Right ventricle myocardium inferior (tissue), 1 donor: ENCODE results near the gene COL4A2. TPM values are rescaled to one million over a fixed set of nuclear protein-coding genes. Genes with fewer than 3 reads are reported as not detected.
A peak's percentile ranks its signal among the peaks of the same experiment; 100 is the strongest.

Experiments used
- ATAC-seq: fragments of 200-7000 bp; cut with Tn5 transposase; one replicate; pipeline ENCODE4 v1.9.1; 2020; ENCODE audit warnings: mild to moderate bottlenecking, moderate library complexity
- DNase-seq: peaks from one replicate; pipeline ENCODE4 v3.0.0; 2021; ENCODE audit errors: missing footprints
- intact Hi-C: fragments of 100-400 bp; cut with DNase I; formaldehyde crosslinking; loops from one replicate; pipeline ENCODE4 v1.11.0; 2022
- total RNA-seq: library from RNA; stranded (reverse); fragmentation: NEBNext Ultra II Directional; extraction: Animal tissue kit (Norgen Biotek cat#: 25700); gene quantifications from one replicate; pipeline ENCODE4 v1.2.1, GENCODE V29; 2021
- donor health status: DM: no; HTN: yes; CAD: no; lungs with severe emphysema.

Gene COL4A2
- total RNA-seq, 1 donor from 2014 or later = 126 TPM

- ATAC-seq (no peak), DNase-seq (no peak)
- intact Hi-C loops = no loop called here
Measured at GRCh38 chr13:110301606-110302553, 5.2 kb upstream of the COL4A2 start.

- DNase-seq (no peak), ATAC-seq (no peak)
- intact Hi-C loops = no loop called here
Measured at GRCh38 chr13:110302997-110303396, 4.1 kb upstream of the COL4A2 start.

- DNase-seq (no peak), ATAC-seq (no peak)
- intact Hi-C loops = loop anchor here (2.0 kb wide), 1 partner anchor 81 kb away; no protein-coding TSS in a partner anchor
Measured at GRCh38 chr13:110303644-110304043, 3.4 kb upstream of the COL4A2 start.

GRCh38 chr13:110304256-110304655 lies 2.8 kb upstream of the COL4A2 start:
- intact Hi-C loops = loop anchor here (2.0 kb wide), 1 partner anchor 81 kb away; no protein-coding TSS in a partner anchor
- ATAC-seq (no peak), DNase-seq (no peak)

- intact Hi-C loops = loop anchor here (2.0 to 5.0 kb wide), 3 partner anchors 37 to 82 kb away; no protein-coding TSS in a partner anchor
- DNase-seq (no peak), ATAC-seq (no peak)
Measured at GRCh38 chr13:110305001-110305400, 2.1 kb upstream of the COL4A2 start.

DNA sequence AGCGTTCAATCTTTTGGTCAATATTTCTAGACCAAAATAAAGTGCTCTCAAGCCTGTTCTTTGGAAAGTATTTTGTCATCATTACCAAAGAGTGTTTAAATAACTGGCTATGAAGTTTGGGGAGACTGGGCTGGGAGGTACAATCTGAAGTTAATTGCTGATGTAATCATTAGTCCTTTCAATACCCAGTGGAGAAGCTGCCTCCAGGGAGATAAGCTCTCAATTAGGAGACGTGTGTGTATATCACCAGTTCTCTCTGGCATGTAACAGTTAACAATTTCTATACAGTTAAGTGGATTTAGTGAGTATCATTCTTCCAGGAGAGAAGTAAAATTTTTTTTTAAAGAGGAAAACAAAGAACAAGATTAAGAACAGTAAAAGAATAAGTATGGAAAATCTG lies 1.5 kb upstream of the COL4A2 start:
- intact Hi-C loops = loop anchor here (2.0 to 5.0 kb wide), 3 partner anchors 37 to 83 kb away; no protein-coding TSS in a partner anchor
- ATAC-seq (no peak), DNase-seq (no peak)

GRCh38 chr13:110305949-110306339 lies 1.1 kb upstream of the COL4A2 start:
- ATAC-seq (no peak), DNase-seq (no peak)
- intact Hi-C loops = loop anchor here (2.0 to 5.0 kb wide), 3 partner anchors 36 to 83 kb away; no protein-coding TSS in a partner anchor

- intact Hi-C loops = loop anchor here (5.0 kb wide), 2 partner anchors 36 to 39 kb away; no protein-coding TSS in a partner anchor
- ATAC-seq = no peak
- DNase-seq = no peak
Measured at GRCh38 chr13:110306340-110306959, 634 bp upstream of the COL4A2 start.

DNA sequence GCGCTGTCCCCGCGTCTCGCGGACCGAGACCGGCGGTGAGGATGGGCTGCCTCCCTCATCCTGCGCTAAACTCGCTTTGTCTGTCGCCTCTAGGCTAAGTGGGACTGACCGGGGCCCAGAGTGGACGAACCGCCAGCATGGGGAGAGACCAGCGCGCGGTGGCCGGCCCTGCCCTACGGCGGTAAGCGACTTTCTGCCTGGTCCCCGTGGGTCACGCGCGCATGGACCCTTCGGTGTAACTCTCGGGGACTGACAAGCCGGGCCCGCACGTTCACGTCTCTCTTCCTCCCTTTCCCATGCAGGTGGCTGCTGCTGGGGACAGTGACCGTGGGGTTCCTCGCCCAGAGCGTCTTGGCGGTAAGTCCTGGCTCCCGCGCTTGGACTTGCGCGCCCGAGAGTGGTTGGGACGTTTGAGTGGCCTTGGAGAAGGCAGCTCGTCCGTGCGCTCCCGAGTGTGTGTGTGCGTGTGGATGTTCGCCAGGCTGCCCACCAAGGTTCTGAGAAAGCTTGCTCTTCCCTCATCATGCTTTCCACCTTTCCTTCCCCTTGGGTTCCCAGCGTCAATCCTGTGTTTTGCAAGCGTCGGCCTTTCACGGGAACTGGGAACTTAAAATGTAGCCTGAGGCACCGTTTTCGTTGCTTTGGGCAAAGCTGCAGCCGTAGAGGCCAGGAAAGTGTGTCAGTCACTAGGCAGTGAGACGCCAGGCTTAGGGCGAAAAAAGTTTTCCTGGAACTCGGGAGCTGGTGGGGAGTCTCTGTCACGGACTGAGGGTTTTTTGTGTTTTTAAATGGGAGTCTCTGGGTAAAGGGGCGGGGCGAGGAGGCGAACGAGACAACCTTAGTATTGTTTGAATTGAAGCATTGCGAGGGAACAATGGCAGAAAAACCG lies 927 bp downstream of the COL4A2 start:
- DNase-seq = no peak
- peak; percentile 11 for ATAC-seq

GRCh38 chr13:110308656-110309359 lies 1.7 kb downstream of the COL4A2 start:
- intact Hi-C loops = loop anchor here (5.0 kb wide), 2 partner anchors 33 to 42 kb away; no protein-coding TSS in a partner anchor
- no peak for DNase-seq
- no peak for ATAC-seq

More for the DNA sequence above, 927 bp downstream of the COL4A2 start:
- intact Hi-C loops = loop anchor here (1.0 to 5.0 kb wide), 3 partner anchors 34 to 104 kb away; no protein-coding TSS in a partner anchor

DNA sequence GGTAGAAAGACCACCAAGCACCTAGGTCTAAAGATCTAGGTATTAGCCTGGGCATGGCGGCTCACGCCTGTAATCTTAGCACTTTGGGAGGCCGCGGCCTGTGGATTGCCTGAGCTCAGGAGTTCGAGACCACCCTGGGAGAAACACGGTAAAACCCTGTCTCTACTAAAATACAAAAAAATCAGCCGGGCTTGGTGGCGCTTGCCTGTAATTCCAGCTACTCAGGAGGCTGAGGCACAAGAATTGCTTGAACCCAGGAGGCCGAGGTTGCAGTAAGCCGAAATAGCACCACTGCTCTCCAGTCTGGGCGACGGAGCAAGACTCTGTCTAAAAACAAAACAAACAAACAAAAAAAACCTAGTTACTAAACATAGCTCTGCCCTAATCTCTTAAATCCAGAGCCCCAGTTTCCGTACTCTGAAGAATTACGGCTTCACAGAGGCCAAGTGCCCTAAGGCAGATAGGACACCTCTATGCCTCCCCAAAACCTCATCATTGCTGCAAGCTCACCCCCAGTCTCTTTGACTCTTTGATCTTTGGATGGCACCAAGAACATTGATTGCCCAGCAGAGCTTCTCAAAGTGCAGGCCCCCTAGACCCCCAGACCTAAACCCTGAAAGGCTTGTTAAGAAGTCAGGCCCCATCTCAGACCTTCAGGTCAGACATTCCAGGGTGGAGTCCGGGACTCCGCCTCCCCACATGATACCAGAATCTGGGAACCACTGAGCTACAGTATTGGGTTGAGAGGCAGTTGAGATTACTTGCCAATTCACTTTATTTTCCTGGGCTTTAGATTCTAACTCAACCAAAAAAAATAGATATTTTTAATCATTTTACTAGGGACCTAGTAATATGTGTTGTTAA lies 2.8 kb downstream of the COL4A2 start:
- ATAC-seq (no peak), DNase-seq (no peak)
- intact Hi-C loops = loop anchor here (5.0 kb wide), 2 partner anchors 32 to 43 kb away; no protein-coding TSS in a partner anchor

DNA sequence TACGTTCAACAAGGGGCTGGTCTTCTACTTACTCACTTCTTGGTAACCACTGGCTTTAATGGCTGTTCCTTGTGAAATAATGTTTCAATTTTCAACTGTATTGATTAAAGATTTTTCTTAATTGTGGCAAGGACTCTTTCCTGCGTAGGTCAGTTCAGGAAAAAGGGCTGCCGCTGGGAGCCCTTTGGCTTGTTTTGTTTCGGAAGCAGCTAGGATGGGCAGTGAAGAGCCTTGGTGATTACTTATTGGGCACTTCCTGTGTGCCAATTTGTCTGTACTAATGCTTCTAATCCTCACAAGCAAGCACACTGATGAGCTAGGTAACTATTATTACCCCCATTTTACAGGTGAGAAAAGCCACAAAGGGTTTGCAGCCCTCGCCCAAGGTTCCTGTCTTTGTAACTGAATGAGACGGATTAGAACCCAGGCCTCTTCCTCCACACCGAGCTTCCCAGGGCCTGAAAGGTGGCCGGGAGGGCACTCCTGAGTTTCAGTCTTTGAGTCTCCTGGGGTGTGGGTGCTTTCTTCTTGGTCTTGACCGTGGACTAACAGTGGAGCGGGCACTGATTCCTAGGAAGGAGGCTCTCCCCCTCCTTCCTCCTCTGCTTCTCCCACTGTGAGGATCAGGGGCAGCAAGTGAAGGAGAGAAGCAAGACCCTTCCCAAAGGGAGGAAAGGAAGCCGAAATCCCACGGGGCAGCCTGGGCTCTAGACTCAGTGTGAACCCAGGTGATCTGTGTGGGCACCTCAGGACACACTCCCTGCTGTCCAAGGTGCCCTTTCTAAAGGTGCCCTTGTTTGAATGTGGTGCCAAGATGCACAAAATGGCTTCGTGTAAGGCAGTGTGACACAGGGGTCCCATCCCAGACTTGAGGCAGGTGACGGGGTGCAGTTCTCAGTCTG lies 3.7 kb downstream of the COL4A2 start:
- ATAC-seq = no peak
- intact Hi-C loops = no loop called here
- DNase-seq = no peak

GRCh38 chr13:110311443-110312338 lies 4.6 kb downstream of the COL4A2 start:
- no peak for ATAC-seq
- intact Hi-C loops = no loop called here
- DNase-seq = no peak

GRCh38 chr13:110312339-110313031 lies 5.4 kb downstream of the COL4A2 start:
- intact Hi-C loops = no loop called here
- DNase-seq (no peak), ATAC-seq (no peak)
